DOHH2 (cell line): ENCODE data around the gene CPNE2.
"Not testable (repeated sequence)": the region's sequence is repeated elsewhere in the genome, so short reads cannot be mapped to it uniquely, and the experiment has no call there.

Source experiments
- H3F3A ChIP-seq: fragments of 200-600 bp; sonication (generic), shearing (Covaris generic); 2 replicates; pipeline ENCODE4 v1.6.0; 2016; ENCODE audit warnings: antibody characterized with exemption, mild to moderate bottlenecking; ENCODE audit not compliant: control insufficient read depth, insufficient read depth
- H3K27ac ChIP-seq: fragments of 200-600 bp; sonication (generic); 2 replicates; pipeline ENCODE4 v1.5.1; 2014; ENCODE audit warnings: low read depth, mild to moderate bottlenecking, low read length, moderate library complexity
- H3K27me3 ChIP-seq: fragments of 200-600 bp; sonication (generic); 2 replicates; pipeline ENCODE4 v1.6.1; 2014; ENCODE audit warnings: mild to moderate bottlenecking, low read length, mixed read lengths; ENCODE audit not compliant: control insufficient read depth
- H3K36me3 ChIP-seq: fragments of 200-600 bp; sonication (generic); 2 replicates; pipeline ENCODE4 v1.6.1; 2014; ENCODE audit warnings: mild to moderate bottlenecking, low read length, moderate library complexity, mixed read lengths; ENCODE audit not compliant: control insufficient read depth
- H3K4me1 ChIP-seq: fragments of 200-600 bp; sonication (generic); 2 replicates; pipeline ENCODE4 v1.6.1; 2014; ENCODE audit warnings: mild to moderate bottlenecking, low read length, mixed read lengths; ENCODE audit not compliant: control insufficient read depth
- H3K4me2 ChIP-seq: fragments of 200-600 bp; sonication (generic); 2 replicates; pipeline ENCODE4 v1.6.0; 2014; ENCODE audit warnings: mild to moderate bottlenecking, low read length, moderate library complexity
- H3K4me3 ChIP-seq: fragments of 200-600 bp; sonication (generic); 2 replicates; pipeline ENCODE4 v1.5.1; 2014; ENCODE audit warnings: mild to moderate bottlenecking, low read length, mixed read lengths
- H3K79me2 ChIP-seq: fragments of 200-600 bp; sonication (generic); 2 replicates; pipeline ENCODE4 v1.6.1; 2014; ENCODE audit warnings: mild to moderate bottlenecking, low read length, mixed read lengths; ENCODE audit not compliant: control insufficient read depth
- H3K9me2 ChIP-seq: fragments of 200-600 bp; sonication (generic); replicated peaks from 2 replicates; pipeline ENCODE4 v1.6.1; 2014; ENCODE audit warnings: mild to moderate bottlenecking, low read length, mixed read lengths; ENCODE audit not compliant: control insufficient read depth
- H3K9me3 ChIP-seq: fragments of 200-600 bp; sonication (generic); 2 replicates; pipeline ENCODE4 v1.6.1; 2014; ENCODE audit warnings: antibody characterized with exemption, low read length, mixed read lengths; ENCODE audit not compliant: control insufficient read depth, insufficient read depth
- H4K20me1 ChIP-seq: fragments of 200-600 bp; sonication (generic); 2 replicates; pipeline ENCODE4 v1.6.0; 2014; ENCODE audit warnings: low read depth, mild to moderate bottlenecking, antibody characterized with exemption, low read length, moderate library complexity; ENCODE audit not compliant: control insufficient read depth, insufficient read depth
- CTCF ChIP-seq: fragments of 200-600 bp; sonication (generic); IDR thresholded peaks from one replicate; pipeline ENCODE4 v1.5.1; 2014; ENCODE audit warnings: antibody characterized with exemption, mild to moderate bottlenecking, low read depth, low read length; ENCODE audit not compliant: poor library complexity, severe bottlenecking
- EZH2phosphoT487 ChIP-seq: fragments of 200-600 bp; sonication (generic); IDR thresholded peaks from 2 replicates; pipeline ENCODE4 v1.6.1; 2017; ENCODE audit warnings: borderline replicate concordance, mild to moderate bottlenecking, antibody characterized with exemption, low read length, moderate library complexity, mixed read lengths

Gene CPNE2

GRCh38 chr16:57185945-57186871 lies 93.8 kb downstream of the CPNE2 start, which contains the start of the genes PSME3IP1 and RSPRY1:
TSS of gene PSME3IP1 (minus strand) at chr16:57186039. CDS start at chr16:57173854, 12,185 bp downstream.
TSS of gene RSPRY1 (plus strand) at chr16:57186329. CDS start at chr16:57204659, 18,330 bp downstream.
- TF ChIP-seq CTCF = no peak
- TF ChIP-seq EZH2phosphoT487 = no peak
- Histone ChIP-seq H3K4me3 (peak within 1 kb of the TSS; percentile 87), H4K20me1 (no peaks in the 10 kb centered on the region)

GRCh38 chr16:57186872-57187854 lies 94.8 kb downstream of the CPNE2 start:
- no peaks in the 10 kb centered on the region for H4K20me1 ChIP-seq
- no peaks in the 10 kb centered on the region for H3F3A ChIP-seq
- TF ChIP-seq CTCF (no peak), EZH2phosphoT487 (no peak)
- peaks cover 13% of the 10 kb centered on the region for H3K36me3 ChIP-seq
- no peaks in the 10 kb centered on the region for H3K9me3 ChIP-seq
- H3K9me2 ChIP-seq = no peaks in the 10 kb centered on the region
- peak overlapping the region; percentile 44; the same call in 1 of the 2 replicates for H3K27ac ChIP-seq
- H3K4me2 ChIP-seq = peak overlapping the region; percentile 76
- peaks cover 96% of the 10 kb centered on the region for H3K79me2 ChIP-seq
- peak overlapping the region; percentile 87 for H3K4me3 ChIP-seq
- H3K4me1 ChIP-seq = peaks cover 31% of the 10 kb centered on the region
- H3K27me3 ChIP-seq = no peaks in the 10 kb centered on the region

More at GRCh38 chr16:57185945-57186871, 93.8 kb downstream of the CPNE2 start, which contains the start of the genes PSME3IP1 and RSPRY1:
- Histone ChIP-seq H3K79me2 (peaks cover 96% of the 10 kb centered on the region), H3K36me3 (peaks cover 13% of the 10 kb centered on the region), H3K4me2 (peak within 1 kb of the TSS; percentile 92), H3F3A (no peaks in the 10 kb centered on the region), H3K9me2 (no peaks in the 10 kb centered on the region), H3K27ac (peak within 1 kb of the TSS; percentile 60), H3K4me1 (peaks cover 31% of the 10 kb centered on the region), H3K27me3 (no peaks in the 10 kb centered on the region), H3K9me3 (no peaks in the 10 kb centered on the region)

GRCh38 chr16:57187902-57188710 lies 95.7 kb downstream of the CPNE2 start:
- not testable (repeated sequence) for H3K27ac ChIP-seq, H3K9me2 ChIP-seq, H3F3A ChIP-seq, H3K27me3 ChIP-seq, H3K9me3 ChIP-seq, H4K20me1 ChIP-seq, H3K36me3 ChIP-seq
- H3K4me3 ChIP-seq = peak overlapping the region; percentile 87
- H3K4me1 ChIP-seq = peaks cover 31% of the 10 kb centered on the region
- H3K79me2 ChIP-seq = peaks cover 96% of the 10 kb centered on the region
- H3K4me2 ChIP-seq = peak overlapping the region; percentile 76
